GM08714 (cell line): Measurements from ENCODE around the gene UFD1.

Experiments used
- H3K4me3 ChIP-seq: fragments of 200-500 bp; sonication (Bioruptor generic); 2 replicates; pipeline ENCODE4 v1.5.1; 2014; ENCODE audit warnings: mild to moderate bottlenecking, low read length, inconsistent platforms
- ZNF274 ChIP-seq: IDR thresholded peaks from 2 replicates; pipeline ENCODE4 v1.6.1; 2012; ENCODE audit warnings: mild to moderate bottlenecking, low read depth, low read length

Gene UFD1

GRCh38 chr22:19476023-19476422 is 3.0 kb downstream of the UFD1 start:
- TF ChIP-seq ZNF274: no peak
- H3K4me3 ChIP-seq: no peak overlapping the region

DNA sequence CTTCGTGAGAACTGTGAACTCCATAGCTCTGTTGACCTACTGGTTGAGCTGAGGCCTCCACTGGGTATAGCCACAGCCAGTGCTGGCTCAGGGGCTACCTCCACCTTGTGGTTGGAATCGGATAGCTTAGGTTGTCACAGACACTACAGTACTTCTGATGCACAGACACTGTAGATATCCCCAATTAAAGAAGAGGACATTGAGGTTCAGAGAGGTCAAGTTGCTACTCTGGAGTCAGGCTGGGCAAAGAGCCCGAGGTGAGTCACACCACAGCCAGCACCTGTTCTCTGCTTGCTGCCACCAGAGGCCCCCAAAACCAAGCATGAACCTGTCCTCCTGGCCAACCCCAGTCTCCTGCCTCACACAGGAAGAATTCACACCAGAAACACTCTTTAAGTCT is 5.4 kb downstream of the UFD1 start:
- TF ChIP-seq ZNF274: no peak
- H3K4me3 ChIP-seq: no peak overlapping the region

GRCh38 chr22:19472233-19472632 is 6.8 kb downstream of the UFD1 start:
- H3K4me3 ChIP-seq: no peak overlapping the region
- no peak for TF ChIP-seq ZNF274

GRCh38 chr22:19471572-19471971 is 7.4 kb downstream of the UFD1 start:
- H3K4me3 ChIP-seq: no peak overlapping the region
- no peak for TF ChIP-seq ZNF274

DNA sequence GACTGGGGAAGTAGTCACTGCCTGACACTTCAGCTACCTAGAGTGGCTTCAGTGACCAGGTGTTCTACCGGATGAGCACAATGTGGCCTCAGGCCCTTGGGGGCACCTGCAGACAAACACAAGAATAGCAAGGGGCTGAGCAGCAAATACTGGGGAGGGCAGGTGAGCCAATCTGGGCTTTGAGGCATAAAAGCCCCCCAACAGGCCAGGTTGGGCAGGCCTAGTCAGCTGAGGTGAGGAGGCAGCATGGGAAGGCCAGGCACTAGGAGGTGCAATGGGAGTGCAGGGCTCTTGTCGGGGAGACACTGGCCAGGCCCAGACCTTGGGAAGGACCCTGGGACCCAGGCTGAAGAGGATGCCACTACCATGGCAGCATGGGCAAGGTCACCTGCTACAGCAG is 9.0 kb downstream of the UFD1 start:
- H3K4me3 ChIP-seq: no peak overlapping the region
- no peak for TF ChIP-seq ZNF274

GRCh38 chr22:19469421-19469820 is 9.6 kb downstream of the UFD1 start:
- H3K4me3 ChIP-seq: no peak overlapping the region
- TF ChIP-seq ZNF274: no peak

GRCh38 chr22:19467912-19468311 is 11.1 kb downstream of the UFD1 start:
- TF ChIP-seq ZNF274: no peak

DNA sequence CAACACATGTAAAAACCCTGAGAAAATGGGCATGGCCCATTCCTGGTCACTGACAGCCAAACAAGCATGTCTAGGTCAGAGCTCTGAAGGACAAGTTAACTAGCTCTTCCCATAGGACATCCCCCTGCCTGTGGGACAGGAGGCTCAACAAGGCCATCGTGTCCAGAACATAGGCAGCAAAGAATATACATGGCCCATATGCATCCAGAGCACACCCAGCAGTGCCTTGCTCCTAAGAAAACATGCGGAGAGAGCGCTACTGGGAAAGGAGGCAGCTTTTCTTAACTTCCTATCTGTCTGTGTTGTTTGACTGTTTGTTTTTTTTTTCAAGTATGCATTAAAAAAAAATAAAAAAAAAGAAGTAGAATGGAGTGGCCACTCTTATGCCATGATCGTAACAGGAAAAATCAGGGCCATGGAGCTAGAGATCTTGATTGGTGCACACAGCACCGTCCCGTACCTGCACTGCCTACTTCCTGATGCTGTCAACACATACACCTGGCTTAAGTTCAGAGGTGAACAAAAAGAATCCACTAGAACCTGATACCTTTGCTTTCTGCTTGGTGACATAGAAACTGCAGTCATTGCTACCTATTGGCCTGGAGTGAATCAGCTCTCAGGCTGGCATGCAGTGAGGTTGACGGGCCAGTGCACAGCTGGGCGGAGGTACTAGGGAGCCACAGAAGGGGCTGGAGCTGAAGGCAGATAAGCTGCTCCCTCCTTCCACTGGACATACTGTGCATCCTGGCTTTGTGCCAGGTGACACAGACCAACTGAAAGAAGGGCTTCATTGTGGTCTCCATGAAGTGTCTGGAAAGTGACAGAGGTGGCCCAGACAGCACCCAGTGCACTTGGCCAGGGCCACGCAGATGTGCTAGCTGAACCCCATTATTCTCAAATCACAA is 11.9 kb downstream of the UFD1 start:
- TF ChIP-seq ZNF274: no peak
- no peak overlapping the region for H3K4me3 ChIP-seq

More at GRCh38 chr22:19467912-19468311, 11.1 kb downstream of the UFD1 start:
- H3K4me3 ChIP-seq: no peak overlapping the region

DNA sequence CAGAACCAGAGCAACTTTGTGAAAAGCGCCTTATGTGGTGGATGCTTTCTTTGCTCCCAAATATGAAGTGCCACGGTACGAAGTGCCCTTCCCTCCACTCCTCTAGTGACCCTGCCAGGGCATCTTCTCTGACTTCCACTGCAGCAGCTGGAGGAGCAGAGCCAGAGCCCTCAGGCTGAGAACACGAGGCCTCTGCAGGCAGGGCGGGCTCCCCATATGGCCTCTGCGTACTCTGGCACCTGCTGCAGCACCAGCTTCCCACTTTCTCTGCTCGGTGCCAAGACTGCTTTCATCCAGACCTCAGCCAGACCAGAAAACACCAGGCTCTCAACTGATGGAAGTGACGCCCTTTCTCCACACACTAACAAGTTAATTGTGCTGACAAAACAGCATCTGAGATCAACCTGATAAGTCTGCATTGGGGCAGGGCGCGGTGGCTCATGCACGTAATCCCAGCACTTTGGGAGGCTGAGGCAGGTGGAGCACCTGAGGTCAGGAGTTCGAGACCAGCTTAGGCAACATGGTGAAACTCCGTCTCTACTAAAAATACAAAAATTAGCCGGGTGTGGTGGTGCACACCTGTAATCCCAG is 12.8 kb downstream of the UFD1 start:
- TF ChIP-seq ZNF274: no peak
- H3K4me3 ChIP-seq: no peak overlapping the region

DNA sequence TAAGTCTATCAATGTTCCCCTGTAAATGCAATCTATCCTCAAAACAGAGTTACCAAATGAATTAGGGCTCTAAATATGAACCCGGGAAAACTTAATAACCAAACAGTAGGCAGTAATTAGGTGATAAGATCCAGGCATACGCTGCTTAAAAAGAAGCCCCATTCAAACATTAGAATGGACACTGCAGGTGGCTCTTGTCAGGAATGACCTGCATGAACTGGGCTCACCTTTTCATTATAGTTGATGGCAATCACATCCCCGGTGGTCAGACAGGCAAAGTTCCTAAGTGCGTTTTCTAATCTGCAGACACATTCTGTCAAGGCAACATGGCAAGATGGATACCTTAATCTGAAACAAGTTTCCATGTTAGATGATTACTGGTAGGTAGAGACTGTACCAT is 14.0 kb downstream of the UFD1 start:
- no peak for TF ChIP-seq ZNF274
- no peak overlapping the region for H3K4me3 ChIP-seq

DNA sequence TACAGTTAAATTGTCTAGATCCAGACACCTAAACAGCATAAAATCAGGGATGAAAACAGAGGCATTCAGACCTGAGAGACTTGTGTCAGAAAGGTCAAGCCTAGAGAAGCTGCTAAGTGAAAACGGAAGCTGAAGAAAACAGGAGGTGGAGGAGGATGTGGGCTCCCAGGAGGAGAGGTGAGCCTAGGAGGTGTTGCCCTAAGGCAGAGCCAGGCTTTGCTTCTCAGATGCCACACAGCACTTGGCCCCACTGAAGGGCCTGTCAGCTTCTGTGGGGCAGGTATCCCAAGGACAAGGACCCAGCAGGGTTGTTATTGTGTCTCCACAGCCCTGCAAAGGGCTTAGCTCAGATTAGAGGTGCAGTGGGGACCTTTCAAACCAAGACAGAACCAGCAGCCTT is 14.4 kb downstream of the UFD1 start:
- no peak for TF ChIP-seq ZNF274
- H3K4me3 ChIP-seq: no peak overlapping the region

DNA sequence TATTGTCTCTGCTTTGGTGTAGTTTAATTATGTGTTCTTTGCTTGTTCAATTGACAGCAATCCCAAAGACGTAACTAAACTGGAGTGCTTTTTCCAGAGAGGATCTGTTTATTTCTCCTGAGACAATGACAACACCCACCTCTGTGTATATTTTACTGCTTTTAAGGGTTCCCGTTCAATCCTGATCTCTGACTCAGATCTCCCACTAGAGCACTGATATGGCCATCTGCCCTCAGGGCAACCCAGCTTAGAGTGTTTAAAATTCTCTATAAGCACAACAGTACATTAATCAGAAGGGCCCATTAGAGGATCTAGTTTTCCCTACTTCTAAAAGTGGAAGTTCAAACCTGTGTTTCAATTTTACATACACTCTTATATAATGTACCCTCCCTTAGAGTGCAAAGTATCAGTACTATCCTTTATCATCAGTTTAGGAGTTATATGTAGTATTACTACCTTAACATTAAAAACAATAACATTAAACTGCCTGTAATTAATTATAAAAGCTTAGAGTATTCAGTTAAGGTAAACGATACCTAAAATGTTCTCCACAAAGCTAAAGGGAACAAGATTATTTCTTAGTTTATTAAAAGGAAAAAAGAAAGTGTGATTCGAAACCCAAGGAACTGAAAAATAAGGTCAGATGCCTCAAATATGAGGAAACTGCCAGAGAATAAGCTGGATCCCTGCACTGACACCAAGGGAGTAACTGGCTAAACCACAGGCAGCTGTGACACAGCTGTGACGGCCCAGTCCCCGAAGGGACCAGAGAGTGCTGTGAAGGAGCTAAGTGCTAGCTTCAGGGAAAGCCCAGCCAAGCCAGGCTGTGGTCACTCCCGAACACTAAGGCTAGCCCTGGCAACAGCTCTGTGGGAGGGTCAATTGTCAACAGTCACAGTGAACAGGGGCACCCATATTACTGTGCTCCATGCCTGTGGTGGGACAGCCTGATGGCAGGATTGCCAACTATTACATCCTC is 15.2 kb downstream of the UFD1 start:
- TF ChIP-seq ZNF274: no peak
- H3K4me3 ChIP-seq: no peak overlapping the region

DNA sequence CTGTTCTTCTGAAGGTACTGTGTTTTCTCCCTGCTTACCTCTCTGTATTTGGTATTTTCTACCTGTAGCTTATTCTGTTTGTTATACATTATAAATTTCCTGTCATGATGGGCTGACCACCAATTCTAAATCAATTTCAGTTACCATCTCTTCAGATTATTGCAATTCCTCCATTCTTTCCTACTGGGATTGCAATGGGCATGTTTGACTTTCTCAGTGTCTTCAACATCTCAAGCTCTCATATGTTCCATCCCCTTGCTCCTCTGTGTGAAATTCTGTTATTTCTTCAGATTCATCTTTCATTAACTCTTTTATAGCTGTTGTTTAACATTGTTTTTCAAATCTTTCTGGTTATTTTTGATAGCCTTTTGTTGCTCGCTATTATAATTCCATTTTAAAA is 16.0 kb downstream of the UFD1 start:
- TF ChIP-seq ZNF274: no peak
- H3K4me3 ChIP-seq: no peak overlapping the region

DNA sequence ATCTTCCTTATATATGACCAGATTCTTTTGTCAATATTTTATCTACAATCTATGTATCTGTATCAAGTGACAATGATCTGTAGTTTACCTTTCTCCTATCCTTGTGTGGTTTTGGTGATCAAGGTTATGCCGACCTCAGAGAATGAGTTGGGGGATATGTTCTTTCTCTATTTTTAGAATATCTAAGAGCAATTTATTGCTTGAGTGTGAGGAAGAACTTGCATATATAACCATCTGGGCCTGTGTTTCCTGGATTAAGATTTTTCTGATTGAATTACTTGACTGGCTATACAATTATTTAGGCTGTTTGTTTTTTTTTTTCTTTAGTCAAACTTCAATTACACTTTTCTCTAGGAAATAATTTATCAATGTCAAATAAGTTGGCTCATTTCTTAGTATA is 17.5 kb downstream of the UFD1 start:
- H3K4me3 ChIP-seq: no peak overlapping the region
- no peak for TF ChIP-seq ZNF274
